Muscle of back (tissue), 11 donors: Measurements from ENCODE around the gene PCCA. TPM values are rescaled to one million over a fixed set of nuclear protein-coding genes. Genes with fewer than 3 reads are reported as not detected.
"Not testable (repeated sequence)": the region's sequence is repeated elsewhere in the genome, so short reads cannot be mapped to it uniquely, and the experiment has no call there.

Experiments
- DNase-seq, 3 donors: peaks; one replicate each; pipeline versions ENCODE4 v3.0.0 to v3.0.0-alpha.2; 2013
- polyA plus RNA-seq, 10 donors: library from polyadenylated mRNA; unstranded; fragments of 120-200 nt; gene quantifications; one replicate each; pipeline ENCODE4 v1.2.1, GENCODE V29; 2013; ENCODE audit not compliant: insufficient read length in 10 of 10

PCCA gene
- polyA plus RNA-seq, 10 donors: 23.8 to 41.1 (median 30.3) TPM

DNA sequence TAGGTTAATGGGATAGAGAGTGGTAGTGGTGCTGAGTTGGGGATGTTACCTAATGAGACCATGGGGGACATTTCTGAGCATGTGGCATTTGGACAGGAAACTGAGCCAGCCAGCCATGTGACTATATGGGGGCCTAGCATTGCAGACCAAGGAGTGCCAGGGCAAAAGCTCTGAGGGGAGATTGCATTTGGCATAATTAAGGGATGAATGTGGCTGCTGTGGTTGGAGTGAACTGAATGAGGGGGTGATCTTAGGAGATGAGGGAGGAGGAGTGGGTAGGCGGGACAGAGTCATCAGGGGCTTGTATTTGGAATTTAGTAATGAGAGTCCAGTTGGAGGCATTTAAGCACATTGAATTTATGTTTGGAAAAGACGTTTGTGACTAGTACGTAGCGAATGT is 6.6 kb downstream of the PCCA start:
- no peak for DNase-seq

DNA sequence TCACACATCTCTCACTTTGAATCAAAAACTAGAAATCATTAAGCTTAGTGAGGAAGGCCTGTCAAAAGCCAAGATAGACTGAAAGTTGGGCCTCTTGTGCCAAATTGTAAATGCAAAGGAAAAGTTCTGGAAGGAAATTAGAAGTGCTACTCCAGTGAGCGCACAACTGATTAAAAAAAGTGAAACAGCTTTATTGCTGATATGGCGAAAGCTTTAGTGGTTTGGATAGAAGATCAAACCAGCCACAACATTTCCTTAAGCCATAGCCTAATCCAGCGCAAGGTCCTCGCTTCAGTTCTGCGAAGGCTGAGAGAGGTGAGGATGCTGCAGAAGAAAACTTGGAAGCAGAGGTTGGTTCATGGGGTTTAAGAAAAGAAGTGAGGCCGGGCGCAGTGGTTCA is 7.6 kb downstream of the PCCA start:
- no peak for DNase-seq

DNA sequence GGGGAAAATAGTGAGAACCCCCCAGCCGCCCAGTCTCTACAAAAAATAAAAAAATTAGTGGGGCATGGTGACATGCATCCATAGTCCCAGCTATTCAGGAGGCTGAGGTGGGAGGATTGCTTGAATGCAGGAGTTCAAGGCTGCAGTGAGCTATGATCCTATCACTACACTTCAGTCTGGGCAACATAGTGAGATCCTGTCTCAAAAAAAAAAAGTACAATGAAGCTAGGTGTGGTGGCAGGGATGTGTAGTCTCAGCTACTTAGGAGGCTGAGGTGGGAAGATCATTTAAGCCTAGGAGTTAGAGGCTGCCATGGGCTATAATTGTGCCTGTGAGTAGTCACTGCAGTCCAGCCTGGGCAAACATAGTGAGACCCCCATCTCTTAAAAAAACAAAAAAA is 8.9 kb downstream of the PCCA start:
- no peak for DNase-seq

DNA sequence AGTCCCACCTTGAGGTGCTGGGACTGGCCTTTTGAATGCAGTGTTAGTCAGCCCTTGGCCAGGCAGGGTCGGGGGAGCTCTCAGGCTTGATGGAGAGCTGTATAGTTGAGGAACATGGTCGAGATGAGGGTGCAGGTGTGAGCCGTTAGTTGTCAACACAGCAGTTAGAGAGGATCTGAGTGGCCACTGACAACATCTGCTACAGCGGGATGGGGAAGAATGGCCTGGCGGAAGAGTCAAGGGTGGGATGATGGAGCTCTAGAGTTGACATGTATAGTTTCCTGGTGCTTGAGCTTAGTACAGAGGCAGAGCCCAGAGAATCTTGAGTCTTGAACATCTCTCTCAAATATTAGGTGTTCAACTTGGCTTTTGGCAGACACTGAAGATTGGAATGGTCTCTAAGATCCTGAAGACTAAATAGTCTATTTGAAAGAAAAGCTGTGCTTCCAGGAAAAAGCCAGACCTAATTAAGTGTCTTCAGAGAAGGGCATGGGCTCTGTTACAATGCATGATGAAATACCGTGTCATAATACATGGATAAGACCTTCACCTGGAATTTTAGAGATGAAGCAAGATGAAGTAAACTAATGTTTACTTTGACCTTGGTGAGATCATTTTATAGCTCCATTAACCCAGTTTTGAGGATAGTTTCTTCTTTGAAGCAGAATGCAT is 9.7 kb downstream of the PCCA start:
- no peak for DNase-seq

DNA sequence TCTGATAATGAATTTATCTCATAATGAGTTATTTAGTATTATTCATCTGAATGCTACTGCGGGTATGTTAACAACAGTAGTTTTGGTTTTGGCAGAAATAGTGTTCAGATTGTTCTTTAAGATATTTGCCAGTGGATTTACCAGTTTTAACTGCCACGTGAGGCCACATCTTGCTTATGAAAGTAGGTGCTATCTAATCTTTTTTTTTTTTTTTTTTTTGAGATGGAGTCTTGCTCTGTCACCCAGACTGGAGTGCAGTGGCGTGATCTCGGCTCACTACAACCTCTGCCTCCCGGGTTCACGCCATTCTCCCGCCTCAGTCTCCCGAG is 10.2 kb downstream of the PCCA start:
- not testable (repeated sequence) for DNase-seq

DNA sequence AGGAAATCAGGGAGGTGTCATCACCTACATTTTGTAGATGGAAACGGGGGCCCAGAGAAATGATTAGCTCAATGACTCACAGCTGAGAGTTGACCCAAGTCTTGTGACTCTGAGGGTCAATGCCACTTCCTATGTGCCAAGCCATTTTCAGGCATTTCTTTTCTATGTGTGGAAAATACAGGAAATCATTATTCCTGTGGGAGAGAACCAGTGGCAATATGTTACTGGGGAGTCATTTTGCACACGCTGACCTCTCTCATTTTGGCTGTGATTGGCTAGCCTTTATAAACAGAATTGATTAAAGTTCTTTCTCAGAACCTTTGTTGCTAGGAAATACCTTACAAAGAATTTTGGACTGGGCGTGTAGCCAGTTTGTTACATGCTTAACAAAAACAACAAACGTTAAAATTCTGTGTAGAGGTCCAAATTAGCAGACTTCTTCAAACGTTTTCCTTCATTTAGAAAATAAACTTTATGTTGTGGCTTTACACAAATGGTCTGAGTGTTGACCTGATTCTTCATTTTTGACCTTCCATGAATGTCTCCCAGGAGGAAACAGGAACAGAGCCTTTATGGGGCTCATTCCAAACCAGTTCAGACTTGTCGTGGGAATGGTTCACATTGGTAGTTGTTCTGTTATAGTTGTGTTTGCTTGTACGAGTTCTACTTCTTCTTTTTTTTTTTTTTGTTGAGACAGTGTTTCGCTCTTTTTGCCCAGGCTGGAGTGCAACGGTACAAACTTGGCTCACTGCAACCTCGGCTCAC is 11.4 kb downstream of the PCCA start:
- peak; percentile 3 to 26 (median 9) for DNase-seq

DNA sequence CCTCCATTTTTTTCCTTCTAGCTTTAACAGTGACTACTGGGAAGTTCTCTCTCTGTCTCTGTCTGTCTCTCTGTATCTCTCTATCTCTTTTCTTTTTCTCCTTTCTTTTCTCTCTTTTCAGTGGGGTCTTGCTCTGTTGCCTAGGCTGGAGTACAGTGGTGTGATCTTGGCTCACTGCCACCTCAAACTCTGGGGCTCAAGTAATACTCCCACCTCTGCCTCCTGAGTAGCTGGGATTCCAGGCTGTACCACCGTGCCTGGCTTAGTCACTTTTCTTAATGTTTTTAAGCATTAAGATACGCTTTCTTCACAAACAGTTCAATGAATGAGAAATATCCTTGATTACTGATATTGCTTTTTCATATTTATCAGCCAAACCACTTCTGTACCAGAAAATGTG is 13.1 kb downstream of the PCCA start:
- no peak for DNase-seq

DNA sequence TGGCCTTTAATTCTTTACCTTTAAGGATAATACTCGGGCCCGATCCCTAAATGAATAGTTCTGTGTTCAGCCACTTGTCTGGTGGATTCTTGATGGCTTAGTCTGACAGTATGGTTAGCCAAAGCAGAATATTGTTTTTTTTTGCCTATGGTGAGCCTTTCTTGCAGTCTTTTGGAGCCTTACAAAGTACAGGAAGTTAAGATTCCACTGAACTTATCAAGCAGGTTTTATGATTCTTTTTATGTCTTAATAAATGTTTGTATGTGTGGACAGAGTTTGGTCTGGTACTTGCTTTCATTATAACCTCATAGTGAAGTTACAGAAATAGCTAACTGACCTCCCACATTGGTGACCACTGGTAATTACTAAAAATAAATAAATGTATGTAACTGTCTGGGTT is 17.1 kb downstream of the PCCA start:
- no peak for DNase-seq

DNA sequence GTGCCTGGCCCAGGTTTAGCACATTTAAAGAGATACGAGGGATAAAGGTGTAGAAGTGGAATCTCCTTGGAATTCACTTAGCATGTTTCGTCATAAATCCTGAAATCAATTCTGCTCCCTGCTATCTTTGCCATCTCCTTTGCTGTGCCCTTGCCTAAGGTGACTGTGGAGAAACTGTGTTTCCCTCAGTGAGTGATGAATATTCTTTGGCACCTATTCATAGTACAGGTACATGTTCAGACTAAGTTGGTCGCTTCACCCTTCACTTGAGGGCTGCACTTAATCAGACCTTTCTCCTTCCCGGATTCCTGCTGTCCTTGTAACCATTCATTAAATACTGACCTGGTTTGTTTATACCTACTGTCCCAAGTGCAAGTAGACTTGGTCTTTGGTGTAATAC is 17.8 kb downstream of the PCCA start:
- no peak for DNase-seq

DNA sequence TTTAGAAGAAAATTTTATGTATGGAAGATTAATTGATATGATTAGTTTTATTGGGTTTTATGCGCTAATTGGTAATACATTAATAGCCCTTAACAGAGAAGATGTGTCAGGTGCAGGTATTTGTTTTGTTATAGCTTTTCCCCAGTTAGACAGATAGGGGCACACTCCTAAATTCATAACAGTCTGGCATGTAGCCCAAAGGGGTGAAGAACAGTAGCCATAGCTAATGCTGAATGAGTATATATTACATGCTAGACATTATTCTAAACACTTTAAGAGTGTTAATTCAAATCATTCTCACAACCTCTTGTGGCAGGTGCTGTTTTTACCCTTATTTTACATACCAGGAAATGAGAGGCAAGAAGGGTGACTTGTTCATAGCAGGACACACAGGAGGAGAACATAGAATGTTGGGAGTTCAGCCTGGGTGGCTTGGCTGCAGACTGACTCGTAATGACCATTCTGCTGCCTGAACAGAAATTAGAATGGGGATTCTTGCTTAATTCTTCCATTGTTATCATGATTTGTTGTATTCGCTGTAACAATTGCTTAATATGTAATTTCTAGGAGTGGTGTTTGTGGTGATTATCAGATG is 20.1 kb downstream of the PCCA start:
- no peak for DNase-seq

DNA sequence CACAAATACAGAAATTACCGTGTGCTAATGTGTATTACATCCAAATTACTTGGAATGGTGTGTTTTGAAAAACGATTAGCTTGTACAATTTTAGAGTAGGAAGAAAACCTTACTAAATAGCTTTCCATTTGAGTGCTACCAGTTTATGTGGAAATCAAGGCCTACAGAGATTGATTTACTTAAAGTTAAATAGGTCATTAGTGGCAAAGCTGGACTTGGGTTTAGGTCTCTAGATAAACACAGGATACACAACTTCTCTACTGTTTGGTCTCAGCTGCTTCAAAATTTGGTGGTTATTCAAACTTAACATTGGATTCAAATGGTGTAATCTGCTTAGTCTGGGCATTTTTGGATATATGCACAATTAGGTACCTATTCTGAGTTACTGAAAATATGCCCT is 21.4 kb downstream of the PCCA start:
- no peak for DNase-seq

DNA sequence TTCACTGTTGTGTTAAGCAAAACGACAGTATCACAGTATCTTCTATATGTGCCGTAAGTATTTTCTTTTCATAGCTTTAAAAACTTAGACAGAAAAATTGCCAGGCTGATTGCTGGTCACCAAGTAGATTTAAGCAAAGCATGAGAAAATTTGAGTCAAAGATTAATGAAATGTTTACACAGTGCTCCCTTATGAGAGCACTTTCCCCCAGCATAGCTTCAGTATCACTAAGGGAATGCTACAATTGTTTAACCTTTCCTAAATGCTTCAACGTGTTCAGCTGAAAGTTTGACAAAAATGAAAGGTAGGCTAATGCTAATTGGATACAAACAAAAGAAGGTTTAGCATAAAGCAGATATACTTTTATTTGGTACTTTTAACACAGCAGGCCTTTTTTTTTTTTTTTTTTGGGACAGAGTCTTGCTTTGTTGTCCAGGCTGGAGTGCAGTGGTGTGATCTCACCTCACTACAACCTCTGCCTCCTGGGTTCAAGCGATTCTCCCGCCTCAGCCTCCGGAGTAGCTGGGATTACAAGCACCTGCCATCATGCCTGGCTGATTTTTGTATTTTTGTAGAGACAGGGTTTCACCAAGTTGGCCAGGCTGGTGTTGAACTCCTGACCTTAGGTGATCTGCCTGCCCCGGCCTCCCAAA is 23.4 kb downstream of the PCCA start:
- DNase-seq: no peak

DNA sequence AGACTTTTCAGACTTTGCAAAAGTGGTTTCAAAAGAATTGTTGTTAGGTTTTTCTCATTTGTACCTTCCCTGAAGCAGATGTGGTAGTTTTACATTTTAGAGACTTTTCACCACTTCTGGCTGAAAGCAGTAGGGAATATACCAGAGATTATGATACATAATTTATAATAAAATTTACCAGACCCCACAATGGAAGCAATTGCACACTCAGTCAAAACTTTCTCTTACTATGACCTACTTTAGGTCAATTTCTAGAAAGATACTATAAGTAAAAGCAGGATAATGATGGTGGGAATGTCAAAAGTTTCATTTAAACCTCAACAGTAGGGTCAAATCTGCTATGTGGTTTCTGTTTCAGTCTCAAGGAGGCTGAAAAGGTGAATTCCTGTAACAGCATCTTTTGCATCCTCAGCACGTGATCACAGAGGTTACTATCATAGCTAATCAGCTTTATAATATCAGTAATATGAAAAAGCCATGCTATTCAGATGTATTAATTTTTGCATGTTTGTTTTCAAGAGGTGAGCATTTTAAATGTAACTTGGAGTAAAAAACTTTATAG is 26.9 kb downstream of the PCCA start:
- no peak for DNase-seq

DNA sequence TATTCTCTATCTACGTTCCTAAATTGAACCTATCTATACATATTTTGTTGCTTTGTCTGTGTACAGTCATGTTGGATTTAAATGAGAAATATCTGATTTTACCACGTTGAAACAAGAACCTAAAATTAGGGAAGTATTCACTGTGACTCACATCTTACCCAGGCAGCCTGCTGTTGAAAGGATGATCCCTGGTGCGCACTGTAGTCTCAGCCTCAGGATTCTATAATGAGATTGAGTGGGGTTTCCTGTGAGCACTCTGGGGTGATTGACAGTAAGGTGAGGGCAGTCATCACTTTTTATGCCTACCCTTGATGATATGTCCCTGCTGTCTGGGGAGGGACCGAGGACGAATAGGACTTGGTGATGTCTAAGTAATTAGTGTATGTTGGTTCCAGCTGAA is 35.4 kb downstream of the PCCA start:
- DNase-seq: no peak

DNA sequence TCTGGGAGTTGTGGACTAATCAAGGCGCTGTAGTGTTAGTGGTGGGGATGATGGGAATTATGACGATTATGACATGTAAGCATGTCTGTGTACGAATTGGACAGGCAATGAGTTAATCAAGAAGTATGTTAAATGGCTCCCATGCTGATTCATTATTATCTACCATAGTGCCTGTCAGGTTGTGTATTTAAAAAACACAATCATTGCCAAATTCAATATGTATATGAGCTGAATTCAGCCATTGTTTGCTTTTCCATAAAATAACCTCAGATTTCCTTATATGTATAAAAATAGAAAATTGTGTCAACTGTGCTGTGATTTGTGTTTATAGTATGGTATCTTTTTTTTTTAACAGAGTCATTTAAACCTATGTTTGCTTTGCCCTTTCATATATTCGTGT is 37.1 kb downstream of the PCCA start:
- DNase-seq: no peak

DNA sequence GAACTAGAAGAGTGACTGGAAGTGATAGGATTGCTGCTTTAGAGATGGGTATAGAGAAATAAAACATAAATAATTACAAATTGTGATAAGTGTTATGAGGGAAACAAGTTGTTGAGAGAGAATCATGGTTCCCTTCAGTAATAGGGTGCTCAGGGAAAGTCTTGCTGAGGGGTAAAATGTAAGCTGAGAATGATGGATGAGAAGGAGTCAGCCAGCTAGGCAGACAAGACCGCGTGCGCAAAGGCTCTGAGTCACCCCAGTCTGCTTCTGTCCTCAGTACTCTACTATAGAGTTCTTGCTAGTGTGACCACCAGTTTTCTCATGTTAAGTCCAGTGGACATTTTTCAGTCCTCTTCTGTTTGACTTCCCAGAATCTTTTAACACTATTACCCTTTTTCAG is 39.5 kb downstream of the PCCA start:
- DNase-seq: peak in 1 of 3 donors; percentile 17

DNA sequence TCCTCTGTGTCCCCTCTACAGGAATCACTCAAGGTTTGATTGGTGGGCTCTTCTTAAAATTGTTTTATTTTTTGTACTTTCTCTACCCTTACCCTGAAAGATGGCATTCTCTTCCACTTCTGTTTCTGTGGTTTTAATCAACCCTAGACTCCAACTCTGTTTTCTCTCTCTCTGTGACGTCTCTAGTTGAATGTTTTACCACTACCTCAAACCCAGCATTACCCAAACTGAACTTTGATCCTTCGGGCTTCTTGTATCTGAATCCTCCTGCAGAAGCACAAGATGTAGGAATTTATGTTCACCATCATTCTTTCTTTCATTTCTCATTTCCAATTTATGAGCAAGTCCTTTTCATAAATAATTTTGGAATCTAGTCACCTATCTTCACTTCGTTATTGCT is 39.9 kb downstream of the PCCA start:
- DNase-seq: no peak

DNA sequence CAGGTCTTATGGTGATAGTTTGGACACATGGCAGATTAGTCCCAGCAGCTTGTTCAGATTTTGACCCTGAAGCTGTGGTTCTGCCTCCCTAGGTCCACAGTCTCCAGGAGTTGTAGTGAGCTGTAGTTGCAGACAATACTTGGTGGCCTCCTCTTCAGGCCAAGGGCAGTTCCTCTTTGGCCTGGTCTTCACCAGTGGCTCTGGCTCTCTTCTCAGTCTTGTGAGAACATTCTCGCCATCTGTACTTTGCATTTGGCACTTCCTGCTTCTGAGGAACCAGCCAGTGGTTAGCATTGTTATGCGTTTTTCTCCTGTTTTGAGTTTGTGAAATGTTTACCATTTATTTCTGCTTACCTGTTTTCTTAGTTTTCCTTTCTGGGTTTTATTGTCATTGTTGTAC is 40.7 kb downstream of the PCCA start:
- peak in 1 of 3 donors; percentile 11 for DNase-seq

DNA sequence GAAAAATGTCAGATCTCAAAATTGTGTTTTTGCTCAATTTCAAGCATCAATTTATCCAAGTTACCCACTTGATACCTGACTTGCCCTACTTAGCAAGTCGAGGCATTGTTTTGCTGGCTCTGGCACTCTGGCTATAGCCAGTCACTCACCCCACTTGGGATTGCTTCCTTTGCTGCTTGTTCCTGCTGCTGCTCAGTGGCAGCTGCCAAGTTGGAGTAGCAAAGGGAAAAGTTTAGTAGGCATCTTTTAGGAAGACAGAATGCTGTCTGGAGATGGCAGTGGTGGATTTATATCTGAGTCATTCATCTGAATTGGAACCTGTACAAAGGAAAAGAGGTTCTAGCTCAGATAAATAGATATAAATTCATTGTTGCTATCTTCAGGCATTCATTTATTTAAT is 41.2 kb downstream of the PCCA start:
- peak in 2 of 3 donors; percentile 11 to 30 for DNase-seq

DNA sequence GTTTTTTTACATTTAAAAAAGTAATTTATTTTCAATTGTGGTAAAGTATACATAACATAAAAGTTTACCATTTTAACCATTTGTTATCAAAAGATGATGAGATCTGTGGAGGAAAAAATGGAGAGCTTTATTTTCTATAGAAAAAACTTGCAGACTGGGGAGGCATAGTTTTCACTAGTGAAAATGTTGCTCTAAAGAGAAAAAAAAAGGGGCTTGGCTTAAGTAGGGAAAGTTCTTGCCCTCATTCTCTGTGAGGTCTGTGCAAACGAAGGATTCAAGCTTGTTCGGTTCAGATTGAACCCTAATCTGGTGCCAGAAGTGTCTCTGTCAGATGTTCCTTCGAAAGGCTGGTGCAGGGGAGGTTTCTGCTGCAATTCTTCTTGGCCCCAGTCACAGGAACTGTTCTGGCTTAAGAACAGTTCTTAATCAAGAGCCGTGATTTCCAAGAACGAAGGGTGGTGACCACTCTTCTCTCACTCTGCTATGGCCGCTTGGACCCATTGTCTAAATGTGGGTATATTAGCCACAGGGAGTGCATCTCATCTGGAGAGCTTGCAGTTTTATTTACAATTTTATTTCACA is 42.1 kb downstream of the PCCA start:
- no peak for DNase-seq

DNA sequence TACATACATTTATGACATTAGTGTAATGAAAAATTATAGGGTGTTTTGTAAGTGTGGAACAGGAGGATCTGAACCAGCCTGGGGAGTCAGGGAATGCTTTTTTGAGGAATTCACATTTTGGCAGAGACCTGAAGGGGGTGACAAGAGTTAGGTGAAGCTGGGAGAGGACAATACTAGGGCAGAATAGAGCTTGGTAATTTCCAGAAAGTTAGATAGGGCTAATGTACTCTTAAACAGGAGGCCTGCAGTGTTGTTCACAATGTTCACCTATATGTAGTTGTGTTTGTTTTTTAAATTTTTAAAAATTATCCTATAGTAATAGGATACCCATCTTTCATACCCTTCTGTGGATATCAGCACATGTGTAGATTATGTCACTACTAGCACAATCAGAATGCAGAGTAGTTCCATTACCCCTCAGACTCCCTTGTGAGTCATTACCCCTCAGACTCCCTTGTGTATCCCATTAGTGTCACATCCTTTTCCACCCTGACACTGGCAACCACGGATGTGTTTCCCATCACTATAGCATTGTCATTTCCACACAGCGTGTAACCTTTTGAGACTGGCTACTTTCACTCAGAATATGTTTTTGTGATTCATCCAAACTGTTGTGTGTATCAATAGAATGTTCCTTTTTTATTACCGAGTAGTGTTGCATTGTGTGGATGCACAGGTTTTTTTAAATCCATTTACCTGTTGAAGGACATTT is 43.1 kb downstream of the PCCA start:
- peak in 1 of 3 donors; percentile 84 for DNase-seq
